ENCODE results near the gene PLIN4. TPM values are rescaled to one million over a fixed set of nuclear protein-coding genes. Genes with fewer than 3 reads are reported as not detected.
A peak's percentile ranks its signal among the peaks of the same experiment; 100 is the strongest.

The PLIN4 gene
- total RNA-seq, 1 donor from 2014 or later = 0.27 TPM

- peaks cover 14% of the 10 kb centered on the region for H3K9me3 Mint-ChIP-seq (ENCODE audit: unreplicated experiment)
- no peak for DNase-seq
- TF ChIP-seq CTCF (IDR thresholded peaks at IDR 0.05; ENCODE audit: partially characterized antibody, unreplicated experiment) = no peak
- H3K27ac Mint-ChIP-seq (ENCODE audit: unreplicated experiment) = no peak overlapping the region
- peaks cover 20% of the 10 kb centered on the region for H3K36me3 Mint-ChIP-seq (ENCODE audit: unreplicated experiment)
- no peak overlapping the region for H3K4me3 Mint-ChIP-seq (ENCODE audit: unreplicated experiment)
- H3K27me3 Mint-ChIP-seq (ENCODE audit: unreplicated experiment) = peaks cover 19% of the 10 kb centered on the region
- H3K4me1 Mint-ChIP-seq (ENCODE audit: low read depth, unreplicated experiment) = no peaks in the 10 kb centered on the region
These were observed 32.3 kb upstream of the PLIN4 start for GRCh38 chr19:4550479-4551050.

DNA sequence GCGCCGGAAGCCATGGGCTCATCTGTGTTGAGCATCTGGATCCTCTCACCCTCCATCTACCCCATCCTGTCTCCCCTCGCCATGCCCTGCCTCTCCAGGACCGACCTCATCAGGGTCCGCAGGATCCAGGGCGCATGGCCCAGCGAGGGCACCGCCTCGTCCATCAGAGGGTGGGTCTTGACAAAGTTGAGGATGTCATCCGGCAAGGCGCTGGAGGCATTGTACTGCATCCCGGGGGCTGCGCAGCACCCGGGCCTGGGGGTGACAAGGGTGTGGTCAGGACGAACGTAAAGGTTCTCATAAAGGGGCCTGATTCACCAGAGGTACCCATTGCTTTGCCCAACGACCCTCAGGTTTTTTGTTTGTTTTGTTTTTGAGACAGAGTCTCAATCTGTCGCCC, 31.7 kb upstream of the PLIN4 start:
- peaks cover 20% of the 10 kb centered on the region for H3K36me3 Mint-ChIP-seq (ENCODE audit: unreplicated experiment)
- H3K4me1 Mint-ChIP-seq (ENCODE audit: low read depth, unreplicated experiment) = no peaks in the 10 kb centered on the region
- peaks cover 19% of the 10 kb centered on the region for H3K27me3 Mint-ChIP-seq (ENCODE audit: unreplicated experiment)
- H3K27ac Mint-ChIP-seq (ENCODE audit: unreplicated experiment) = peak overlapping the region; percentile 75
- peaks cover 14% of the 10 kb centered on the region for H3K9me3 Mint-ChIP-seq (ENCODE audit: unreplicated experiment)
- TF ChIP-seq CTCF (IDR thresholded peaks at IDR 0.05; ENCODE audit: partially characterized antibody, unreplicated experiment) = no peak
- H3K4me3 Mint-ChIP-seq (ENCODE audit: unreplicated experiment) = no peak overlapping the region
- no peak for DNase-seq

- peaks cover 17% of the 10 kb centered on the region for H3K27me3 Mint-ChIP-seq (ENCODE audit: unreplicated experiment)
- peaks cover 10% of the 10 kb centered on the region for H3K36me3 Mint-ChIP-seq (ENCODE audit: unreplicated experiment)
- no peak for DNase-seq
- TF ChIP-seq CTCF (IDR thresholded peaks at IDR 0.05; ENCODE audit: partially characterized antibody, unreplicated experiment) = no peak
- H3K4me1 Mint-ChIP-seq (ENCODE audit: low read depth, unreplicated experiment) = no peaks in the 10 kb centered on the region
- no peak overlapping the region for H3K4me3 Mint-ChIP-seq (ENCODE audit: unreplicated experiment)
- H3K9me3 Mint-ChIP-seq (ENCODE audit: unreplicated experiment) = peaks cover 10% of the 10 kb centered on the region
- no peak overlapping the region for H3K27ac Mint-ChIP-seq (ENCODE audit: unreplicated experiment)
These were observed 29.9 kb upstream of the PLIN4 start for GRCh38 chr19:4548238-4548584.

DNA sequence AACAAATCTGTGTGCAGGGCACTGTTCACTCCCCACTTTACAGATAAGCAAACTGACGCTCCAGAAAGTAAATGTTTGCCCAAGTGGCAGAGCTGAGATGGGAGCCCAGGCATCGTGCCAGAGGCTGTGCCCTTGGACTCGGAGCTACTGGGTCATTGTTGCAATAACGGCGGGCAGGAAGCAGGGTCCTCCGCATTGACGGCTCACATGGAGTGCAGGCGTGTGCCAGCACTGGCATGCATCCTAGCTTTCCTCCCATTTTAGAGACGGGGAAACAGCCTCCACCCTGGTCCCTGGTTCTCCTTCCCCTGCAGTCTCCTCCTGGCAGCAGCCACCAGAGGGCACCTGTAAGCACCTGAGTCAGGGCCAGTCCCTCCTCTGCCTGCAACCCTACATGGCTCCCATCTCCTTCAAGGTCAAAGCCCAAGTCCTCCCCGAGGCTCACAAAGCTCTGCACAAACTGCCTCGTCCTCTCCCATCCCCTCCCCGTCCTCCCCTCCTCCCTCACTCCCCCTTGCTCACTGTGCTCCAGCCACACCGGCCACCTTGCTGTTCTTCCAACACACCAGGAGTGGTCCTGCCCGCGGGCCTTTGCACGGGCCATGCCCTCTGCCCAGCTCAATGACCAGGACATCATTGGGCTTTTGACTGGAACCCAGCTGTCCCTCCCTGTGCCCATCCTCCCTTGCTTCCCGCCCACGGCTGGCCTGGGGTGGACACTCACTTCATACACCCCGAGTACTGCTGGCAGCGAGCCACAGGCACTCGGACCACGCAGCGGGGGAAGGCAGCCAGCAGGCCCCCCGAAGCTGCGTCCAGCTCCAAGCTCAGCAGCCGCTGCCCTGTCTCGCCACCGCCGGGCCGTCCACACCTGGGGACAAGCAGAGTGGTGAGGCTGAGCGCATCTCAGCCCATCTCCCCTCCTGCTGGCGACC, 29.3 kb upstream of the PLIN4 start:
- H3K36me3 Mint-ChIP-seq (ENCODE audit: unreplicated experiment) = peaks cover 4% of the 10 kb centered on the region
- DNase-seq = no peak
- no peak overlapping the region for H3K4me3 Mint-ChIP-seq (ENCODE audit: unreplicated experiment)
- peaks cover 5% of the 10 kb centered on the region for H3K9me3 Mint-ChIP-seq (ENCODE audit: unreplicated experiment)
- TF ChIP-seq CTCF (IDR thresholded peaks at IDR 0.05; ENCODE audit: partially characterized antibody, unreplicated experiment) = no peak
- no peaks in the 10 kb centered on the region for H3K4me1 Mint-ChIP-seq (ENCODE audit: low read depth, unreplicated experiment)
- H3K27ac Mint-ChIP-seq (ENCODE audit: unreplicated experiment) = peak overlapping the region; percentile 3
- H3K27me3 Mint-ChIP-seq (ENCODE audit: unreplicated experiment) = peaks cover 14% of the 10 kb centered on the region

Measured in glutamatergic neuron (in vitro differentiated cells).